CD4-positive, alpha-beta T cell (primary cell): ENCODE results near the gene GOSR2. TPM values are rescaled to one million over a fixed set of nuclear protein-coding genes. Genes with fewer than 3 reads are reported as not detected.

Experiments
- ATAC-seq: fragments of 200-7000 bp; cut with Tn5 transposase; one replicate; pipeline ENCODE4 v1.10.0; 2022; ENCODE audit warnings: mild to moderate bottlenecking; ENCODE audit not compliant: poor library complexity
- CTCF ChIA-PET: fragments of 350-600 bp; sonication (Branson Sonifier 250); formaldehyde crosslinking; loops from one replicate; lab custom pipeline; 2021; ENCODE audit warnings: antibody characterized with exemption, inconsistent platforms; lab: Charles Lee
- POLR2A ChIA-PET: fragments of 350-600 bp; sonication (Branson Sonifier 250); formaldehyde crosslinking; loops from one replicate; lab custom pipeline; 2021; ENCODE audit warnings: antibody characterized with exemption, inconsistent platforms; lab: Charles Lee
- DNase-seq, 14 experiments: peaks; one replicate each; pipeline ENCODE4 v3.0.0-alpha.2; 2013 to 2020; ENCODE audit warnings: mixed read lengths in 2 of 14
- H3K27ac ChIP-seq, 2 donors: one replicate each; pipeline versions ENCODE4 v1.5.1 to v1.7.0; 2013; ENCODE audit warnings: low read length in 2 of 2, low read depth in 1 of 2, mild to moderate bottlenecking in 1 of 2
- H3K27me3 ChIP-seq, 2 experiments: 1 replicate in 1 of 2; 2 replicates in 1 of 2; pipeline versions ENCODE4 v1.6.1 to v1.7.0; 2013; ENCODE audit warnings: low read length in 2 of 2, control low read depth in 1 of 2, mild to moderate bottlenecking in 1 of 2, moderate library complexity in 1 of 2; ENCODE audit not compliant: insufficient read depth in 2 of 2, control insufficient read depth in 1 of 2
- H3K36me3 ChIP-seq: one replicate; pipeline ENCODE4 v1.6.1; 2013; ENCODE audit warnings: low read length, control low read depth; ENCODE audit not compliant: insufficient read depth
- H3K4me1 ChIP-seq: one replicate; pipeline ENCODE4 v1.6.1; 2013; ENCODE audit warnings: low read length, control low read depth; ENCODE audit not compliant: insufficient read depth
- H3K4me3 ChIP-seq: one replicate; pipeline ENCODE4 v1.5.1; 2013; ENCODE audit warnings: mild to moderate bottlenecking, low read length, moderate library complexity
- H3K9me3 ChIP-seq, 2 experiments: 1 replicate in 1 of 2; 2 replicates in 1 of 2; pipeline versions ENCODE4 v1.6.1 to v1.7.0; 2013; ENCODE audit warnings: low read length in 2 of 2, mild to moderate bottlenecking in 2 of 2, control low read depth in 1 of 2, moderate library complexity in 1 of 2; ENCODE audit not compliant: control insufficient read depth in 1 of 2, insufficient read depth in 1 of 2
- H3K27ac Mint-ChIP-seq: one replicate; pipeline ENCODE4 v1.8.0; 2020; ENCODE audit warnings: mixed read lengths
- H3K27me3 Mint-ChIP-seq: one replicate; pipeline ENCODE4 v1.8.0; 2021; ENCODE audit warnings: mixed read lengths
- H3K36me3 Mint-ChIP-seq: one replicate; pipeline ENCODE4 v1.8.0; 2021; ENCODE audit warnings: low read depth, mixed read lengths
- H3K4me1 Mint-ChIP-seq: one replicate; pipeline ENCODE4 v1.8.0; 2021; ENCODE audit warnings: low read depth, mixed read lengths
- H3K4me3 Mint-ChIP-seq: one replicate; pipeline ENCODE4 v1.8.0; 2020; ENCODE audit warnings: mild to moderate bottlenecking, mixed read lengths
- H3K9me3 Mint-ChIP-seq: one replicate; pipeline ENCODE4 v1.8.0; 2020; ENCODE audit warnings: mixed read lengths
- intact Hi-C, 2 experiments: fragments of 100-400 bp; cut with DNase I in 1 of 2; cut with micrococcal nuclease in 1 of 2; formaldehyde crosslinking; loops; one replicate each; pipeline versions ENCODE4 v1.15.1 to v1.9.0; 2023 to 2025; cut with DNase I, micrococcal nuclease
- total RNA-seq, 174 experiments: library from RNA in 2 of 174; stranded (reverse) in 2 of 174; gene quantifications; one replicate each; pipeline ENCODE4 v1.2.3 and lab custom pipeline; 2021 to 2026
- TF ChIP-seq, protein P1 (sequence below): fragments of 200-600 bp; IDR thresholded peaks from one replicate; pipeline ENCODE4 v1.8.0; 2022; ENCODE audit warnings: antibody characterized with exemption, mild to moderate bottlenecking

Gene GOSR2
- total RNA-seq, 2 experiments from 2014 or later: 46.6 to 51.7 TPM

DNA sequence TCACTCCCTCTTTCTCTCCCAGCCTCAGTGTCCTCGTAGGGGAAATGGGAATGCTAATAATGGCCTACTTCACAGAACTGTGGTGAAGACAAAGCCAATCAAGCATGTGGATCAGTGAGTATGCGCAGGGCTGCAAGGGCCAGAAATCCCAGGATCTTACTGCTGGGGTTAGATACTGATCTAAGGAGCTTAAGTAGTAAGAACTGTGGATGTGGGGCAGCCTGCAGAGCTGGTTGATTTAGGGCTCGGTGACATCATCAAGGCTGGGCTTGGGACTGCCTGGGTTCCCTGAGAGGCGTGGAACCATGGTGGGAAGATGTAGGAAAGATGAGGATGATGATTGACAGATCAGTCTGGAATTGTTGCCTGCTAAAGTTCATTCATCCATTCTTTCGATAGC, 25.6 kb downstream of the GOSR2 start:
- CTCF ChIA-PET: interaction anchor here (0.6 to 0.8 kb wide), 2 partner anchors 101 to 823 kb away, joined by 3 to 4 read pairs; no protein-coding TSS in a partner anchor

DNA sequence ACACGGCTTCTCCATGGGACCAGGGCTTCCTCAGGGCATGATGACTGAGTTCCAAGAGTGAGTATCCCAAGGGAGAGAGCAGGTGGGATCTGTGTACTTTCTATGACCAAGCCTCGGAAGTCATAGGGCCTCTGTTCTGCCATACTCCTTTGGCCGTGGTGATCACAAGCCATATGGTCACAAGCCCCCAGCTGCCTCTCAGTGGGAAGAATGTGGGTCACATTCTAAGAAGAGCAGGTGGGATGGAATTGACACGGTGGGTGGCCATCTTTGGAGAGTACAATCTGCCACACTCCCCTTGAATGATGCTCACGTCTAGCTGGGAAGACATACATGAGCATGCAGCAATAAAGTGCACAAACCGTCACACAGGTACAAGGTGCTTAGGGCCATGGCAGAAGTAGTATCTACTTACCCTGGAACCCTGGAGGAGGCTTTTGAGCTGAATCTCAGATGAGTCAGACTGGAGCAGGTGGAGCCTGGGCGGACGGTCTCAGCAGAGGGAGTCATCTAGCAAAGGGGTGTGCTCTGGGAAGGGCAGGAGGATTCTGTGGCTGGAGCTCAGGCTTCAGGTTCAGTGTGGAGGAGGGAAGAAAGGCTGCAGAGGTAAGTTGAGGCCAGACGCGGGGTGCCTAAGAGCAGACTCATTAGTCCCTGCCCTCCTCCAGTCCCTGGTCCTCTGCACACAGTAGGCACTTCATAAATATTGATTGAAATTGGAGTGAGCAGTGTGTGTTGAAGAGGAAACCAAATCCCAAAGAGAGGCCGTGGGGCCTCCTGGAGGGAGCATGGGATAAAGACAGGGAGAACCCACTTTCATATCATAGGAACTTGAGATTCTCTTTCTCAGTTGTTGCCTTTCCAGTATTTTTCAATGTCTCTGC, 26.6 kb downstream of the GOSR2 start:
- POLR2A ChIA-PET: no interaction called here

More for the DNA sequence above, 25.6 kb downstream of the GOSR2 start:
- DNase-seq (no peak), ATAC-seq (no peak)
- no peak overlapping the region for H3K27ac Mint-ChIP-seq
- TF ChIP-seq, protein P1, sequence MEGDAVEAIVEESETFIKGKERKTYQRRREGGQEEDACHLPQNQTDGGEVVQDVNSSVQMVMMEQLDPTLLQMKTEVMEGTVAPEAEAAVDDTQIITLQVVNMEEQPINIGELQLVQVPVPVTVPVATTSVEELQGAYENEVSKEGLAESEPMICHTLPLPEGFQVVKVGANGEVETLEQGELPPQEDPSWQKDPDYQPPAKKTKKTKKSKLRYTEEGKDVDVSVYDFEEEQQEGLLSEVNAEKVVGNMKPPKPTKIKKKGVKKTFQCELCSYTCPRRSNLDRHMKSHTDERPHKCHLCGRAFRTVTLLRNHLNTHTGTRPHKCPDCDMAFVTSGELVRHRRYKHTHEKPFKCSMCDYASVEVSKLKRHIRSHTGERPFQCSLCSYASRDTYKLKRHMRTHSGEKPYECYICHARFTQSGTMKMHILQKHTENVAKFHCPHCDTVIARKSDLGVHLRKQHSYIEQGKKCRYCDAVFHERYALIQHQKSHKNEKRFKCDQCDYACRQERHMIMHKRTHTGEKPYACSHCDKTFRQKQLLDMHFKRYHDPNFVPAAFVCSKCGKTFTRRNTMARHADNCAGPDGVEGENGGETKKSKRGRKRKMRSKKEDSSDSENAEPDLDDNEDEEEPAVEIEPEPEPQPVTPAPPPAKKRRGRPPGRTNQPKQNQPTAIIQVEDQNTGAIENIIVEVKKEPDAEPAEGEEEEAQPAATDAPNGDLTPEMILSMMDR: no peak
- peaks cover 9% of the 10 kb centered on the region for H3K4me1 ChIP-seq
- H3K9me3 ChIP-seq: no peaks in the 10 kb centered on the region
- no peak overlapping the region for H3K27ac ChIP-seq
- H3K36me3 Mint-ChIP-seq: peaks cover 16% of the 10 kb centered on the region
- no peak overlapping the region for H3K4me3 ChIP-seq
- peaks cover 6% of the 10 kb centered on the region for H3K36me3 ChIP-seq
- H3K9me3 Mint-ChIP-seq: no peaks in the 10 kb centered on the region
- no peak overlapping the region for H3K4me3 Mint-ChIP-seq
- H3K27me3 ChIP-seq: no peaks in the 10 kb centered on the region
- peaks cover 17% of the 10 kb centered on the region for H3K4me1 Mint-ChIP-seq
- intact Hi-C loops: loop anchor here in 1 of 2 experiments (10.0 kb wide), 2 partner anchors 176 to 666 kb away; no protein-coding TSS in a partner anchor
- POLR2A ChIA-PET: no interaction called here
- no peaks in the 10 kb centered on the region for H3K27me3 Mint-ChIP-seq

GRCh38 chr17:46950342-46950996, 27.5 kb downstream of the GOSR2 start:
- ATAC-seq (no peak), DNase-seq (no peak)
- no peaks in the 10 kb centered on the region for H3K4me1 ChIP-seq
- H3K4me3 ChIP-seq: no peak overlapping the region
- intact Hi-C loops: no loop called here
- TF ChIP-seq, protein P1: no peak
- Mint-ChIP-seq H3K27ac (no peak overlapping the region), H3K4me3 (no peak overlapping the region), H3K4me1 (peaks cover under 1% of the 10 kb centered on the region), H3K9me3 (no peaks in the 10 kb centered on the region), H3K27me3 (no peaks in the 10 kb centered on the region), H3K36me3 (peaks cover 18% of the 10 kb centered on the region)
- no peak overlapping the region for H3K27ac ChIP-seq
- peaks cover 6% of the 10 kb centered on the region for H3K36me3 ChIP-seq
- H3K9me3 ChIP-seq: no peaks in the 10 kb centered on the region
- ChIA-PET POLR2A (no interaction called here), CTCF (no interaction called here)
- H3K27me3 ChIP-seq: no peaks in the 10 kb centered on the region

More for the DNA sequence above, 26.6 kb downstream of the GOSR2 start:
- peaks cover 9% of the 10 kb centered on the region for H3K4me1 Mint-ChIP-seq
- no peaks in the 10 kb centered on the region for H3K4me1 ChIP-seq
- ATAC-seq (no peak), DNase-seq (no peak)
- no peak overlapping the region for H3K4me3 Mint-ChIP-seq
- CTCF ChIA-PET: no interaction called here
- H3K27ac Mint-ChIP-seq: no peak overlapping the region
- H3K36me3 Mint-ChIP-seq: peaks cover 16% of the 10 kb centered on the region
- no peak overlapping the region for H3K4me3 ChIP-seq
- H3K9me3 Mint-ChIP-seq: no peaks in the 10 kb centered on the region
- no peak overlapping the region for H3K27ac ChIP-seq
- H3K36me3 ChIP-seq: peaks cover 6% of the 10 kb centered on the region
- no peaks in the 10 kb centered on the region for H3K27me3 ChIP-seq
- H3K27me3 Mint-ChIP-seq: no peaks in the 10 kb centered on the region
- TF ChIP-seq, protein P1: no peak
- intact Hi-C loops: loop anchor here in 1 of 2 experiments (10.0 kb wide), 2 partner anchors 175 to 665 kb away; no protein-coding TSS in a partner anchor
- H3K9me3 ChIP-seq: no peaks in the 10 kb centered on the region
